ENCODE measurements around the gene TMEM169. TPM values are rescaled to one million over a fixed set of nuclear protein-coding genes. Genes with fewer than 3 reads are reported as not detected.

TMEM169 gene
- total and polyA plus RNA-seq, 10 of the 15 experiments (the other 5 are each of a cell fraction or from before 2014, with no cell fraction given) = 0.23 to 3.2 (median 2.3) TPM

DNA sequence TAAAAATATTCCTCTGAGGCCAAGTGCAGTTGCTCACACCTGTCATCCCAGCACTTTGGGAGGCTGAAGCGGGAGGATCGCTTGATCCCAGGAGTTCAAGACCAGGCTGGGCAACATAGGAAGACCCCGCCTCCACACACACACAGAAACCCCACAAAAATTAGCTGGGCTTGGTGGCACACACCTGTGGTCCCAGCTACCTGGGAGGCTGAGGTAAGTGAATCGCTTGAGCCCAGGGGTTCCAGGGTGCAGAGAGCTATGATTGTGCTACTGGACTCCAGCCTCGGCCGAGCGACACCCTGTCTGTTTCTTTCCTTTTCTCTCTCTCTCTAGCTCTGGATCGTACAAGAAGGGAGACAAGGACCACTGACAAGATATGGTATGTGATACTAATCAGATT, 25.6 kb downstream of the TMEM169 start:
- DNase-seq (ENCODE audit: low read depth, low spot score) = no peak
- no peak overlapping the region for H3K9ac ChIP-seq (ENCODE audit: control insufficient read depth, insufficient read depth, low read length)
- no peaks in the 10 kb centered on the region for H4K20me1 ChIP-seq (ENCODE audit: control insufficient read depth, insufficient read depth)
- CTCF ChIA-PET = interaction anchor here (0.9 to 8.6 kb wide), 6 partner anchors 13 to 73 kb away, joined by 3 to 105 read pairs (median 17); no protein-coding TSS in a partner anchor
- no peak overlapping the region for H3K4me2 ChIP-seq (ENCODE audit: control insufficient read depth, insufficient read depth)
- POLR2A ChIA-PET = interaction anchor here (1.0 to 4.5 kb wide), 3 partner anchors 16 to 74 kb away, joined by 3 to 42 read pairs (median 23); partner anchors contain the start of genes PECR and TMEM169
- in situ Hi-C loops (cut with MboI) (no loop called here), intact Hi-C loops (cut with micrococcal nuclease; ENCODE audit: unreplicated experiment) (no loop called here)
- H3K4me1 ChIP-seq (ENCODE audit: control insufficient read depth, insufficient read depth, low read length) = peaks cover 13% of the 10 kb centered on the region
- no peaks in the 10 kb centered on the region; a peak in 1 of 4 replicates for H3K36me3 ChIP-seq (ENCODE audit: control insufficient read depth in 2 of 2, insufficient read depth in 2 of 2, low read length in 1 of 2)
- no peak for ATAC-seq
- 83% methylated on average over 6 of the region's 8 CpGs for WGBS (ENCODE audit: insufficient coverage, insufficient replicate concordance, low lambda C conversion rate, missing lambda C conversion rate)
- H3K4me3 ChIP-seq = no peak overlapping the region
- SMC1A ChIA-PET (ENCODE audit: uncharacterized antibody, unreplicated experiment) = interaction anchor here (0.6 to 7.6 kb wide), 9 partner anchors 14 to 296 kb away, joined by 3 to 59 read pairs (median 4); partner anchors contain the start of genes PECR and TMEM169
- no peak overlapping the region for H2AFZ ChIP-seq (ENCODE audit: control insufficient read depth, low read depth, low read length)
- H3K27ac ChIP-seq (ENCODE audit: control insufficient read depth, insufficient read depth) = no peak overlapping the region
- H3K27me3 ChIP-seq (replicated peaks in 1 of 2; ENCODE audit: control insufficient read depth in 2 of 2, insufficient read depth in 2 of 2, low read length in 1 of 2) = no peaks in the 10 kb centered on the region
- RAD21 ChIA-PET (ENCODE audit: unreplicated experiment) = interaction anchor here (1.1 to 1.4 kb wide), 3 partner anchors 25 to 73 kb away, joined by 3 read pairs; no protein-coding TSS in a partner anchor
- FAIRE-seq = no peak
- no peaks in the 10 kb centered on the region for H3K9me3 ChIP-seq (replicated peaks; ENCODE audit: control insufficient read depth, insufficient read depth, low read length)
- peaks cover 33% of the 10 kb centered on the region for H3K79me2 ChIP-seq (ENCODE audit: control insufficient read depth, insufficient read depth, low read length)
- no TSS peak for BruUV-seq (replicated peaks)
- no peak for TF ChIP-seq BCLAF1 (IDR thresholded peaks at IDR 0.05)
- TF ChIP-seq ETV6 (conservative IDR thresholded peaks at IDR 0.05 in 1 of 2, IDR thresholded peaks at IDR 0.05 in 1 of 2; ENCODE audit: borderline replicate concordance in 1 of 2, low read depth in 1 of 2) = no peak
- TF ChIP-seq SMARCA5 (IDR thresholded peaks at IDR 0.05) = no peak
- TF ChIP-seq CEBPB (IDR thresholded peaks at IDR 0.05; ENCODE audit: borderline replicate concordance in 1 of 2, low read depth in 2 of 2, low read length in 2 of 2) = no peak
- TF ChIP-seq RUNX3 (IDR thresholded peaks at IDR 0.05; ENCODE audit: low read length) = no peak
- TF ChIP-seq ZNF274 (IDR thresholded peaks at IDR 0.05; ENCODE audit: insufficient read depth, insufficient read length) = no peak
- TF ChIP-seq, protein P1, sequence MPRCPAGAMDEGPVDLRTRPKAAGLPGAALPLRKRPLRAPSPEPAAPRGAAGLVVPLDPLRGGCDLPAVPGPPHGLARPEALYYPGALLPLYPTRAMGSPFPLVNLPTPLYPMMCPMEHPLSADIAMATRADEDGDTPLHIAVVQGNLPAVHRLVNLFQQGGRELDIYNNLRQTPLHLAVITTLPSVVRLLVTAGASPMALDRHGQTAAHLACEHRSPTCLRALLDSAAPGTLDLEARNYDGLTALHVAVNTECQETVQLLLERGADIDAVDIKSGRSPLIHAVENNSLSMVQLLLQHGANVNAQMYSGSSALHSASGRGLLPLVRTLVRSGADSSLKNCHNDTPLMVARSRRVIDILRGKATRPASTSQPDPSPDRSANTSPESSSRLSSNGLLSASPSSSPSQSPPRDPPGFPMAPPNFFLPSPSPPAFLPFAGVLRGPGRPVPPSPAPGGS (IDR thresholded peaks at IDR 0.05; ENCODE audit: borderline replicate concordance, insufficient read depth, low read depth, low read length, poor library complexity, severe bottlenecking) = no peak
- TF ChIP-seq IRF4 (IDR thresholded peaks at IDR 0.05; ENCODE audit: low read depth, low read length) = no peak
- TF ChIP-seq FOS (IDR thresholded peaks at IDR 0.05; ENCODE audit: borderline replicate concordance, extremely low read depth, insufficient read length) = no peak
- no peak for TF ChIP-seq RCOR1 (conservative IDR thresholded peaks at IDR 0.05; ENCODE audit: low read depth, low read length)
- TF ChIP-seq, protein P2, sequence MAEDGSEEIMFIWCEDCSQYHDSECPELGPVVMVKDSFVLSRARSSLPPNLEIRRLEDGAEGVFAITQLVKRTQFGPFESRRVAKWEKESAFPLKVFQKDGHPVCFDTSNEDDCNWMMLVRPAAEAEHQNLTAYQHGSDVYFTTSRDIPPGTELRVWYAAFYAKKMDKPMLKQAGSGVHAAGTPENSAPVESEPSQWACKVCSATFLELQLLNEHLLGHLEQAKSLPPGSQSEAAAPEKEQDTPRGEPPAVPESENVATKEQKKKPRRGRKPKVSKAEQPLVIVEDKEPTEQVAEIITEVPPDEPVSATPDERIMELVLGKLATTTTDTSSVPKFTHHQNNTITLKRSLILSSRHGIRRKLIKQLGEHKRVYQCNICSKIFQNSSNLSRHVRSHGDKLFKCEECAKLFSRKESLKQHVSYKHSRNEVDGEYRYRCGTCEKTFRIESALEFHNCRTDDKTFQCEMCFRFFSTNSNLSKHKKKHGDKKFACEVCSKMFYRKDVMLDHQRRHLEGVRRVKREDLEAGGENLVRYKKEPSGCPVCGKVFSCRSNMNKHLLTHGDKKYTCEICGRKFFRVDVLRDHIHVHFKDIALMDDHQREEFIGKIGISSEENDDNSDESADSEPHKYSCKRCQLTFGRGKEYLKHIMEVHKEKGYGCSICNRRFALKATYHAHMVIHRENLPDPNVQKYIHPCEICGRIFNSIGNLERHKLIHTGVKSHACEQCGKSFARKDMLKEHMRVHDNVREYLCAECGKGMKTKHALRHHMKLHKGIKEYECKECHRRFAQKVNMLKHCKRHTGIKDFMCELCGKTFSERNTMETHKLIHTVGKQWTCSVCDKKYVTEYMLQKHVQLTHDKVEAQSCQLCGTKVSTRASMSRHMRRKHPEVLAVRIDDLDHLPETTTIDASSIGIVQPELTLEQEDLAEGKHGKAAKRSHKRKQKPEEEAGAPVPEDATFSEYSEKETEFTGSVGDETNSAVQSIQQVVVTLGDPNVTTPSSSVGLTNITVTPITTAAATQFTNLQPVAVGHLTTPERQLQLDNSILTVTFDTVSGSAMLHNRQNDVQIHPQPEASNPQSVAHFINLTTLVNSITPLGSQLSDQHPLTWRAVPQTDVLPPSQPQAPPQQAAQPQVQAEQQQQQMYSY (CRISPR knock-in tag; IDR thresholded peaks at IDR 0.05) = no peak
- TF ChIP-seq ASH2L (IDR thresholded peaks at IDR 0.05; ENCODE audit: borderline replicate concordance, low read depth) = no peak
- TF ChIP-seq, protein P3, sequence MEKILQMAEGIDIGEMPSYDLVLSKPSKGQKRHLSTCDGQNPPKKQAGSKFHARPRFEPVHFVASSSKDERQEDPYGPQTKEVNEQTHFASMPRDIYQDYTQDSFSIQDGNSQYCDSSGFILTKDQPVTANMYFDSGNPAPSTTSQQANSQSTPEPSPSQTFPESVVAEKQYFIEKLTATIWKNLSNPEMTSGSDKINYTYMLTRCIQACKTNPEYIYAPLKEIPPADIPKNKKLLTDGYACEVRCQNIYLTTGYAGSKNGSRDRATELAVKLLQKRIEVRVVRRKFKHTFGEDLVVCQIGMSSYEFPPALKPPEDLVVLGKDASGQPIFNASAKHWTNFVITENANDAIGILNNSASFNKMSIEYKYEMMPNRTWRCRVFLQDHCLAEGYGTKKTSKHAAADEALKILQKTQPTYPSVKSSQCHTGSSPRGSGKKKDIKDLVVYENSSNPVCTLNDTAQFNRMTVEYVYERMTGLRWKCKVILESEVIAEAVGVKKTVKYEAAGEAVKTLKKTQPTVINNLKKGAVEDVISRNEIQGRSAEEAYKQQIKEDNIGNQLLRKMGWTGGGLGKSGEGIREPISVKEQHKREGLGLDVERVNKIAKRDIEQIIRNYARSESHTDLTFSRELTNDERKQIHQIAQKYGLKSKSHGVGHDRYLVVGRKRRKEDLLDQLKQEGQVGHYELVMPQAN (conservative IDR thresholded peaks at IDR 0.05) = no peak
